HG02973 (cell line): ENCODE measurements around the gene HK2.

Source experiments
- ATAC-seq: cut with Tn5 transposase; IDR thresholded peaks from one replicate; pipeline ENCODE4 v1.9.1; 2021; ENCODE audit warnings: moderate library complexity; ENCODE audit not compliant: unreplicated experiment

Gene HK2

GRCh38 chr2:74930811-74931486, 97.0 kb downstream of the HK2 start:
- ATAC-seq = no peak

DNA sequence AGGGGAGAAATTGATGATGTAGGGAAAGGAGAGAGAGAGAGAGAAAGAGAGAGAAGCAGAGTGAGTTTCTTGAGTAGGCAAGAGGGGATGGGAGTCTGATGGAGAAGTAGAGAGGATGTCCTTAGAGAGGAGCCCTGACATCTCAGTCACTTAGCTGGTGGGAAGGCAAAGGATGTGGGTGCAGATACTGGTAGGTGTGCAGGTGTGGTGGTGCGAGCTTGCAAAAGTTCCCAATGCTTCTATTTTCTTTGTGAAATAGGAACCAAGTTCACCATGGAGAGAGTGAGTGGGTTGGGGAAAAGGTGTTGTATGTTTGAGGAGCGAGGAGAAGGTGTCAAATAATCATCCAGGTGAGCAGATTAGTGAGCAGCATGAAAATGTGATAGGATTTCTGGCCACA, 98.0 kb downstream of the HK2 start:
- no peak for ATAC-seq

DNA sequence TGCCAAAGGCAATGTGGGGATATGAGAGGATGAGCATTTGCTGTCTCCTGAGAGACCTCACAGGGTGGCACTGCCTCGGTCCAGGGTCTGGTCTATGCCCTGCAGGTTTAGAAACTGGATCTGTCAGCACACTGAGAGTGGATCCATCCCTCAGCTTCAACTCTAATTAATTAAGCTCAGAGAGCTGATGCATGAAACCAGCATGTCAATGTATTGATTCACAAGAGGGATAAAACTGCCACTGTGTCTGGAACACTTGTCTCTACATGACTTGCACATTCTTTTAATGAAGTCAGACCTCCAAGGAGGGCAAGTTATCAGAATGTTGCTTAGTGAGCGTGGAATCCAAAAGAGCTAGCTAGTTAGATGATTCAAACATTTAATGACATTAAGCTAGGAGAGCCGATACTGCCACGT, 102.1 kb downstream of the HK2 start:
- ATAC-seq = no peak

DNA sequence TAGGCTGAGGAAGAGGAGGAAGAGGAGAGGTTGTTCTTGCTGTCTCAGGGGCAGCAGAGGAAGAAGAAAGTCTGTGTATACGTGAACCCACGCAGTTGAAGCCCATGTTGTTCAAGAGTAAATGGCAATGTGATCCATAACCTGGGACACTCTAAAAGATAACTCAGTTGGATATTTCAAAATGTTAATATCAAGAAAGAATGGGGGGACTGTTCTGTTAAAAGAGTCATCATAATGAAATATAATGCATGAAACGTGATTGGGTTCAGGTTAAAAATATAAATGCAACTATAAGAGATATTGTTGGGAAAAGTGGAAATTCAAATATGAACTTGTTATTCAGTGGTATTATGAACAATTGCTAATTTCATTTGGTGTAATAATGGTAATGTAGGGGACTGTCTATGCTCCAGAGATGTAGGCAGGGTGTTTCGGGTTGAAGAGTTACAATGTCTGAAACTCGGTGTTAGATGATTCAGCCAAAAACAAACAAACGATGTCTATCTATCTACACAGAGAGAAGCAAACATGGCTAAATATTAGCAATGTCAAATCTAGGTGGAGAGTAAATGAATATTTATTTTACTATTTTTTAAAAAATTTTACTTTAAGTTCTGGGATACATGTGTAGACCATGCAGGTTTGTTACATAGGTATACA, 103.4 kb downstream of the HK2 start:
- ATAC-seq = no peak

DNA sequence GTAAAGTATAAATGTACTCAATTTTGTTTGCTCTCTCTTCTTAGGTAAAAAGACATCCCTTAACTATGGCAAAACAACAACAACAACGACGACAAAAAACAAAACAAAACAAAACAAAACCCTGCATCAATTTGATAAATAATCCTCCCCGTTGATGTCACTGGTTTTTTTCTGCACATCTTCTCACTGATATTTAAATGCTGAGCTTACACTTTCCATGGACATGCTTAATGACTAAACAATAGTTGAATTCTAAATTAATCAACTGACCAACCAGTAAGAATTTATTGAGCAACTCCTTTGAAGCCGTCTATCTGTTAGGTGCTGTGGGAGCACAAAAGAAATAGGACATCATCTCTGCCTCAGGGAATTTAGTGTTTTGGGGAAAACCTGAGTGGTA, 104.3 kb downstream of the HK2 start:
- no peak for ATAC-seq

DNA sequence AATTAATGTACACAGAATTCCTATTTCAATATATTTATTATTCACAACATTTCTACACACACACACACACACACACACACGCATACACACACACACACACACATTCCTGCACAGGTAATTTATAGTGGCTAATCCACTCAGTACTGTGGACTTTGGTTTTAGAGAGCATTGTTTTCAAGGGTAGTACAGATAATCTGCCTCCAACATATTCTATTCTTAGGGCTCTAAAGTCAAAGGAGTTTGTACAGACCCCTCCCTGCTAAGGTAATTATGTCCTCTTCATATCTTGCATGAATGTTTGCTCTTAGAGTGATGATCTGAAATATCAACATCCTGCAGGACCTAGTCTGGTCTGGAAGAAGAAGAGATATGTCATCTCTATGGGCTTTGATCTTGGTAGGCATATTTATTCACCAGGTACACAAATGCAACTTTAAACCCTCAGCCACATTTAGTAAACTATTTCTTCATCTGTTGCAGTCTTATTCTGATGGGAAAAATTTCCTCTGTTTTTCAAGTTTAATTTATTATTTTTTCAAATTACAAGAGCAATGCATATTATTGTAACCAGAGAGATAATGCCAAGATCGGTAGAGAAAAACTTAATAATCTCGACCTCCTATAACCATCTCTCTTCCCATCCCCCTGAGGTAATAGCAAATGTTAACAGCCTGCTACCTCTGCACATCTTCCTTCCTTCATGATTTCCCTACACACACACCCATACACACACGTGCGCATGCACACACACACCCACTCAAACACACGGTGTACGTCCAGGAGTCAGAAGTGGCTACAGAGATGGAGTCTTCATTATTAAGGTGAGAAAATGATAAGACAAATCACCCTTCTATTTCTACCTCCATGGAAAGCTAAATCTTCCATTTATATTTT, 106.2 kb downstream of the HK2 start:
- no peak for ATAC-seq

DNA sequence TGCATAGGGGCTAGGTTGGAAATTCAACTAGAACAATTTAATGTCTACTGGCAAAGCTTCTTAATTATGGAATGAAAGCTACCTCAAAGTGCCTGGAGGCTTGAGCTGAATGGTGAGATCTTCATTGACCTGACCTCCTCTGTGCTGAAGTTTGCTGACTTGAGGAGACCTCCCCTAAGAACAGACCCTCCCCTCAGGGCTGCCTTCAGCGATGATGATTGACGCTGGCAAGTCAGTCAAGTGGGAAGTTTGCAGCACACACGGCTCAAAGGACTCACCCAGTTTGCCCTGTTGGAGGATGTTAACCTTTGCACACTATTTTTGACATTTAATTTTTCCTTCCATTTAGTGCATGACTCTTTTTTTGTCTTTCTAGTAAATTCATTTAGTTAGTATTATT, 107.4 kb downstream of the HK2 start:
- no peak for ATAC-seq

DNA sequence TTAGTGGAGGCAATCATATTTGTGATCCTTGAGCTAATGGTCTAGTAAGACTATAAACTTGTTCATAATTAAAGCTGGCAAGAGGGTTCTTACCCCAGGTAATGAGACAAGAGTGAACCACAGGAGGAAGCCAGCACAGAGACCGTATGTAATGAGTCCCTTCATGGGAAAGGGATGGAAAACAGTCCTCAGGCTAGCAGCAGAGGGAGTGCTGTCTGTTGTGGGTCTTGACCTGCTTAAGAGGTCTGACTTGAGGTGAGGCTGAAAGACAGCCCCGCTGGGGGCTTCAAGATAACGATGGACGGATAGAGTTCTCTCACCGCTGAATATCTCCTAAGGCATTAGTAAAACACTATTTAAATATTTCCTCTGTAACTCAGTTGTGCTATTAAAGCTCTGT, 108.3 kb downstream of the HK2 start:
- no peak for ATAC-seq
